GM23338 (cell line): ENCODE measurements around the gene ZNF638.

Source experiments
- EZH2 ChIP-seq: fragments of 200-600 bp; sonication (generic); IDR thresholded peaks from one replicate; pipeline ENCODE4 v1.8.0; 2017; ENCODE audit warnings: antibody characterized with exemption, mild to moderate bottlenecking, low read depth; ENCODE audit not compliant: unreplicated experiment
- JUNB ChIP-seq: IDR thresholded peaks from one replicate; pipeline ENCODE4 v1.6.1; 2016; ENCODE audit warnings: antibody characterized with exemption; ENCODE audit not compliant: unreplicated experiment
- POLR2AphosphoS5 ChIP-seq: IDR thresholded peaks from 2 replicates; pipeline ENCODE4 v1.6.1; 2016; ENCODE audit warnings: antibody characterized with exemption, low read depth
- TF ChIP-seq, protein P1 (sequence below): IDR thresholded peaks from one replicate; pipeline ENCODE4 v1.6.1; 2018; ENCODE audit warnings: antibody characterized with exemption; ENCODE audit not compliant: unreplicated experiment
- TF ChIP-seq, protein P2 (sequence below), 2 experiments: fragments of 200-600 bp in 1 of 2; sonication (generic) in 1 of 2; conservative IDR thresholded peaks; 2 replicates each; pipeline versions ENCODE4 v1.5.1 to v1.6.1; 2016 to 2017; ENCODE audit warnings: antibody characterized with exemption in 2 of 2, low read depth in 2 of 2, mild to moderate bottlenecking in 2 of 2, moderate library complexity in 1 of 2

DNA sequence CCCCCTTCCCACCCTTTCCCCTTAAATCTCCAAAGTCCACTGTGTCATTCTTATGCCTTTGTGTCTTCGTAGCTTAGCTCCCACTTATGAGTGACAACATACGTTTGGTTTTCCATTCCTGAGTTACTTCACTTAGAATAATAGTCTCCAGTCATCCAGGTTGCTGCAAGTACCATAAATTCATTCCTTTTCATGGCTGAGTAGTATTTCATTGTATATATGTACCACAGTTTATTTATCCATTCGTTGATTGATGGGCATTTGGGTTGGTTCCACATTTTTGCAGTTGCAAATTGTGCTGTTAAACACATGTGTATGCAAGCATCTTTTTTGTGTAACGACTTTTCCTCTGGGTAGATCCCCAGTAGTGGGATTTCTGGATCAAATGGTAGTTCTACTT, 14.5 kb upstream of the ZNF638 start:
- TF ChIP-seq, protein P1, sequence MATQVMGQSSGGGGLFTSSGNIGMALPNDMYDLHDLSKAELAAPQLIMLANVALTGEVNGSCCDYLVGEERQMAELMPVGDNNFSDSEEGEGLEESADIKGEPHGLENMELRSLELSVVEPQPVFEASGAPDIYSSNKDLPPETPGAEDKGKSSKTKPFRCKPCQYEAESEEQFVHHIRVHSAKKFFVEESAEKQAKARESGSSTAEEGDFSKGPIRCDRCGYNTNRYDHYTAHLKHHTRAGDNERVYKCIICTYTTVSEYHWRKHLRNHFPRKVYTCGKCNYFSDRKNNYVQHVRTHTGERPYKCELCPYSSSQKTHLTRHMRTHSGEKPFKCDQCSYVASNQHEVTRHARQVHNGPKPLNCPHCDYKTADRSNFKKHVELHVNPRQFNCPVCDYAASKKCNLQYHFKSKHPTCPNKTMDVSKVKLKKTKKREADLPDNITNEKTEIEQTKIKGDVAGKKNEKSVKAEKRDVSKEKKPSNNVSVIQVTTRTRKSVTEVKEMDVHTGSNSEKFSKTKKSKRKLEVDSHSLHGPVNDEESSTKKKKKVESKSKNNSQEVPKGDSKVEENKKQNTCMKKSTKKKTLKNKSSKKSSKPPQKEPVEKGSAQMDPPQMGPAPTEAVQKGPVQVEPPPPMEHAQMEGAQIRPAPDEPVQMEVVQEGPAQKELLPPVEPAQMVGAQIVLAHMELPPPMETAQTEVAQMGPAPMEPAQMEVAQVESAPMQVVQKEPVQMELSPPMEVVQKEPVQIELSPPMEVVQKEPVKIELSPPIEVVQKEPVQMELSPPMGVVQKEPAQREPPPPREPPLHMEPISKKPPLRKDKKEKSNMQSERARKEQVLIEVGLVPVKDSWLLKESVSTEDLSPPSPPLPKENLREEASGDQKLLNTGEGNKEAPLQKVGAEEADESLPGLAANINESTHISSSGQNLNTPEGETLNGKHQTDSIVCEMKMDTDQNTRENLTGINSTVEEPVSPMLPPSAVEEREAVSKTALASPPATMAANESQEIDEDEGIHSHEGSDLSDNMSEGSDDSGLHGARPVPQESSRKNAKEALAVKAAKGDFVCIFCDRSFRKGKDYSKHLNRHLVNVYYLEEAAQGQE = no peak
- no peak for TF ChIP-seq POLR2AphosphoS5
- TF ChIP-seq, protein P2, sequence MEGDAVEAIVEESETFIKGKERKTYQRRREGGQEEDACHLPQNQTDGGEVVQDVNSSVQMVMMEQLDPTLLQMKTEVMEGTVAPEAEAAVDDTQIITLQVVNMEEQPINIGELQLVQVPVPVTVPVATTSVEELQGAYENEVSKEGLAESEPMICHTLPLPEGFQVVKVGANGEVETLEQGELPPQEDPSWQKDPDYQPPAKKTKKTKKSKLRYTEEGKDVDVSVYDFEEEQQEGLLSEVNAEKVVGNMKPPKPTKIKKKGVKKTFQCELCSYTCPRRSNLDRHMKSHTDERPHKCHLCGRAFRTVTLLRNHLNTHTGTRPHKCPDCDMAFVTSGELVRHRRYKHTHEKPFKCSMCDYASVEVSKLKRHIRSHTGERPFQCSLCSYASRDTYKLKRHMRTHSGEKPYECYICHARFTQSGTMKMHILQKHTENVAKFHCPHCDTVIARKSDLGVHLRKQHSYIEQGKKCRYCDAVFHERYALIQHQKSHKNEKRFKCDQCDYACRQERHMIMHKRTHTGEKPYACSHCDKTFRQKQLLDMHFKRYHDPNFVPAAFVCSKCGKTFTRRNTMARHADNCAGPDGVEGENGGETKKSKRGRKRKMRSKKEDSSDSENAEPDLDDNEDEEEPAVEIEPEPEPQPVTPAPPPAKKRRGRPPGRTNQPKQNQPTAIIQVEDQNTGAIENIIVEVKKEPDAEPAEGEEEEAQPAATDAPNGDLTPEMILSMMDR (conservative IDR thresholded peaks at IDR 0.05; ENCODE audit: low read depth in 2 of 2) = no peak
- no peak for TF ChIP-seq EZH2
- TF ChIP-seq JUNB = no peak
